GM21390 (cell line): ENCODE measurements around the gene SRP68.

ENCODE experiments used
- ATAC-seq: cut with Tn5 transposase; IDR thresholded peaks from one replicate; pipeline ENCODE4 v1.9.1; 2021; ENCODE audit not compliant: unreplicated experiment

The SRP68 gene

DNA sequence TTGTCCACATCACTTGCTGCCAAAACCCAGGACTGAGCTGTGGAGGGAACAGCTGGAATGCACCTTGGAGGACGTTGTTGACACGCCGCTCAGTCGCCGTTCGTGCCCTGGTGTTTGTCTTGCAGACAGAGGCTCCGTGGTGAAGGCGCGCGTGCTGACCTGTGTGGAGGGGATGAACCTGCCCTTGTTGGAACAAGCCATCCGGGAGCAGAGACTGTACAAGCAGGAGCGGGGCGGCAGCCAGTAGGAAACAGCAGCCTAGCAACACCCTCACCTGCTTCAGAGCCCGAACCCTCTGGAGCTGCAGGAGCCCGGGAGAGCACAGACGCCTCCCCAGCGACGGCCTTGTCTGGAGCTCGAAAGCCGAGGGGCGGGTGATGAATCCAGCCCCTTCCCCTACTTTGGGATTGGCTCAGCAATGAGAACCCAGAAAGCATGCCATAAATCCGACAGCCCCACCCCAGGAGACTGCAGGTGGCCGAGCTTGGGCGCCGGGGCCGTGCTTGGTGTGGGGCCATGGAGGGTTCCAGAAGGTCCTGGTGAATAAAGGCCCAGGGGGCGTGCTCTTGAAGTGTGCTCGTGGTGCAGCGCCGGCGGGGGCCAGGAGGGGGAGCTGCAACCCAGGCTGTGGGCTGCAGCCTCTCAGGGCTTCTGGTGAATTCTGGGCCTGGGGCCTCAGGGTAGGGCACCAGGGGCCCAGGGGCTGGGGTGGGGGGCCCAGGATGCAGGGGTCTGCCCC is 72.1 kb downstream of the SRP68 start:
- ATAC-seq: no peak

GRCh38 chr17:75998327-75998795 is 74.0 kb downstream of the SRP68 start:
- no peak for ATAC-seq

- no peak for ATAC-seq
These were observed 75.4 kb downstream of the SRP68 start for GRCh38 chr17:75996665-75997590.

DNA sequence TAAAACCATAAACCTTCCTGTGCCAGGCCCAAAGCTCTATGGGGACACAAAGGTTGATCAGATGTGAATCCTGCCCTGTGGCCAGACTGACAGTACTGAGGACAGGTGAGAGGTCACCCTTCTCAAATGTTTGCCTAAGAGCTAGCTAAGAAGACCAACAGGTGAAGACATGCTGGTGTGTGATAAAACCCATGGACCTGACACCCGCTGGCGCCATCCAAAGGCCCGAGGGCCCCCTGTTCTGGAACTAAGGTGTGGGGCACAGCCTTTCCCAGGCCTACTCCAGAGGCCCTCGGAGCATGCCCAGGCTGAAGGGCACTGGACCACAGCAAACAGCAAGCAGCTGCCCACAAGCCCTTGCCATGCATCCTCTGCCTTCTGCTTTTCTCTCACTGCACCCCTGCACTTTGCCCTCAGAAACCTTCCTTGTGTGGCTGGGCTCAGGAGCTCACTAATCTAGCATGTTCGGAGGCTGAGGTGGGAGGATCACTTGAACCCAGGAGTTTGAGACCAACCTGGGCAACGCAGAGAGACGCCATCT is 76.9 kb downstream of the SRP68 start:
- no peak for ATAC-seq

GRCh38 chr17:75994802-75995370 is 77.4 kb downstream of the SRP68 start:
- ATAC-seq: no peak

DNA sequence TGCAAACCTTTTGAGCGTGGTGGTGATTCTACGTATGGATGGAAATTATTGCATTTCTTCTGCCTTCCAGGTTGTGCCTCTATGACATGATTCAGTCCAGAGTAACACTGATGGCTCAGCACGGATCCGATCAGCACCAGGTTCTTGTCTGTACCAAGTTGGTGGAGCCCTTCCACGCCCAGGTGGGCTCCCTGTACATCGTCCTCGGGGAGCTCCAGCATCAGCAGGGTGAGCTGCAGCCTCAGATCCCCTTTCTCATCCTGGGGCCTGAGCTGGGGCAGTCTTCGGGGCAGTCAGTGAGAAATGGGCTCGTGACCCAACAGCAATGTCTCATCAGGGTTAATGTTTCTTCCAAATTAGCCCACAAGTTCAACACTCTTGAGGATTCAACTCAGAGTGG is 80.9 kb downstream of the SRP68 start:
- ATAC-seq: no peak
